ENCODE results near the gene GFPT2.
"Not testable (repeated sequence)": the region's sequence is repeated elsewhere in the genome, so short reads cannot be mapped to it uniquely, and the experiment has no call there.

GFPT2 gene

GRCh38 chr5:180304431-180305375 lies 48.4 kb downstream of the GFPT2 start:
- DNase-seq (ENCODE audit: low read depth in 3 of 3): no peak

- no peak for DNase-seq (ENCODE audit: low read depth in 3 of 3)
Observed at GRCh38 chr5:180304016-180304292, 49.2 kb downstream of the GFPT2 start.

- no peak for DNase-seq (ENCODE audit: low read depth in 3 of 3)
Observed at GRCh38 chr5:180303226-180304015, 49.7 kb downstream of the GFPT2 start.

DNA sequence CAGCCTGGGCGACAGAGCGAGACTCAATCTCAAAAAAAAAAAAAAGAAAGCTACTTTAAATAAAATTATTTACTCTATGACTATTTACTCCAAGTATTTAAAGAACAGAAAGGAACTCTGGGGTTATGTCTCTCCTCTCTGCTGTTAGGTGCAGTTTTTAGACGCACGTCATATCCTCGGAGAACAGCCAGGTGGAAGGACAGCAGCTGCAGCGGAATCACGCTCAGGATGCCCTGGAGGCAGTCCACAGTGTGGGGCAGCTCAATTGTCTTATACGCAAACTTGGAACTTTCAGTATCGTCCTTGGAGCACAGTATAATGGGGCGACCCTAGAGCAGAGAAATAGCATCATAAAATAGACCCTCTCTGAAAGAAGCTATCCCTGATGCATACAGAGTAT lies 50.9 kb downstream of the GFPT2 start:
- no peak for DNase-seq (ENCODE audit: low read depth in 3 of 3)

DNA sequence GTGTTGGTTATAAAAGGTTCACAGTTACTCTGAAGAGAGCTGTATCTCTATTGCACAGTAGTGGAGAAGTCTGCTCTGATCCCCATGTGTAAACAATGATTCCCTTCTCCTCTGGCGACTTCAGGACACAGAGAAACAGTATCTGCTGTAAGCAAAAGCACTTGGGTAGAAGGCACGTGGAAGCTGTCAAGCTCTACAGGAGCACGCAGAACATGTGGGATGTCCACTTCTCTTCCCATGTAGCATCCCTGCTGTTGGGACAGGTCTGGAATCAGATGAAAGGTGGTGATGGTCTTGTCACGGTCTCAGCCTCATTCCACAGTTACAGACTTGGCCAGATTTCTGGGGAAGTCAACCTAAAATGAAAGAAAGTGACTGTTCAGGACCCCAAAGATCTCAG lies 51.9 kb downstream of the GFPT2 start:
- DNase-seq (ENCODE audit: low read depth in 3 of 3): no peak

GRCh38 chr5:180299526-180299925 lies 53.6 kb downstream of the GFPT2 start:
- DNase-seq (ENCODE audit: low read depth in 3 of 3): no peak

GRCh38 chr5:180299014-180299413 lies 54.1 kb downstream of the GFPT2 start:
- not testable (repeated sequence) for DNase-seq (ENCODE audit: low read depth in 3 of 3)

- no peak for DNase-seq (ENCODE audit: low read depth in 3 of 3)
Observed at GRCh38 chr5:180297587-180298282, 55.4 kb downstream of the GFPT2 start.

GRCh38 chr5:180296771-180297170 lies 56.4 kb downstream of the GFPT2 start:
- no peak for DNase-seq (ENCODE audit: low read depth in 3 of 3)

DNA sequence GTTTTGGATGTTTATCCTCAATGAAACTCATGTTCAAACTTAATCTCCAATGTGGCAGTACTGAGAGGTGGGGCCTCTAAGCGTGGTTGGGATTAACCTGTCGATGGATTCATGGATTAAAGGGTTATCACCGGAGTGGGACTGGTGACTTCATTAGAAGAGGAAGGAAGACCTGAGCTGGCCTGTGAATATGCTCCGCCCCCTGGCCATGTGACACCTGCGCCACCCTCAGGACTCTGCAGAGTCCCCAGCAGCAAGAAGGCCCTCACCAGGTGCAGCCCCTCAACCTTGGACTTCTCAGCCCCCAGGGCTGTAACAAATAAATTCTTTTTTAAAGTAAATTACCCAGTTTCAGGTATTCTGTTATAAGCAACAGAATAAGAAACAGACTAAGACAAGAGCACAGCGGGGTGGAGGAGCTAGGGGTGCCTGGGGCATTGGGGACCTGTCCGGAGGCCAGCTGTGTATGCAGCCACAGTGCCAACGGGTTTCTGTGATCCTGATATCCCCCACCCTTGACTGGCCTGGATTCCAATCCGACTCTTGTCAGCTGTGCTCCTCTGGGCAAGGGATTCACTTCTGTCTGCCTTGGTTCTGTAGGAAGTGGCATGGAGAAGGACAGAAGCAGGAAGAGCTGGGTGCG lies 58.1 kb downstream of the GFPT2 start:
- no peak for DNase-seq (ENCODE audit: low read depth in 3 of 3)

DNA sequence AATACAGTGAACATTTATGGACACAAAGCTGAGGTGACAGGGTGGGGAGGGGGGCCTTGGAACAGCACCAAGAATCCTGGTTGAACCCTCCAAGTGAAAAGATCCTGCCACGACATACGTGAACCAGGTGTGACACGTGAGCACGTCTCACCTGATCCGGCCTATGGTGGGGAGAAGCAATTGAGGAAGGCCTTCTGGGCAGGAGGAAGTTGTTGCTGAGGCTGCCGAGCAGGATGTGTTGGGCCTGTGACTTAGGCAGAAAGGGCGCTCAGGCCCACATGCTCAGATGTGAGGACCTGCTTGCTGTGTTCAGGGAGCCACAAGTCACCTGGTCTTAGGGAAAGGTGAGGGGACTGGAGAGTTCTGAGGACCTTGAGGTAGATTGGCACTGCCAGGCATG lies 58.7 kb downstream of the GFPT2 start:
- DNase-seq (ENCODE audit: low read depth in 3 of 3): no peak

DNA sequence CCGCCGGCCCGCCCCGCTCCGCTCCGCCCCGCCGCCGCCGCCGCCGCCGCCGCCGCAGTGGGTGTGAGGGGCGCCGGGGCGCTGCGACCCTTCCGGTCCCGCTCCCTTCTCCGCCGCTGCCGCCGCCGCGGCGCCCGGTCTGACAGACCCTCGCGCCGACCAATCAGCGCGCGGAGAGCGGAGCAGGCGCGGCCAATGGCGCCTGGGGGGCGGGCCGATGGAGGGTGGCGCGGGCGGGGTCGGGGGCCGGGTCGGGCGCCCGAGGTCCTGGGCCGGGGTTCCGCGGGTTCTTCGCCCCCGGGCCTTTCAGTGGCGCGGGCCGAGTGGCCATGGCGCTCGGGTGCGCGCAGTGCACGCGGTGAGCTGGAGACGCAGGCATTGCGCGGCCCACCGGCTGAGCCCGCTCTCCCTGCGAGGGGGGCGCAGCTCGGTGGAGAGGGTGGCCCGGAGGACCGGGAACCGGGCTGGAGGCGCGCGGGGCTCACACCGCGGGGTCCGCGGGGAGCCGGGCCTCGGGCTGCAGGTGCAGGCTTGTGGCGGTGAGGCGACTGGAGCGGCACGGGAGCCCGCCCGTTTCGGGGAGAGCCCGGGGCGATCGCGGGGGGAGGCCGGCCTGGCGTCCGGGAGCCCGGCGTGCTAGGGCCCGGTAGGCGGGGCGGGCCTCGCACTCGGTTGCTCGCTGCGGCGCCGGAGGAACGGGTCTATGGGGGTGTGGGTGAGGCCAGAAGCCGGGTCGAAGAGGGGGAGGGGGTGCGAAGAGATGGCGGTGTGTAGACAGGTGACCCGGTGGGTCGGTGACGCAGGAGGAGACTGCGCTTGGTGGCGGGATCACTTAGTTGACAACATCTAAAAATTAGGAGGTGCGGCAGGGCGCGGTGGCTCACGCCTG lies 60.9 kb downstream of the GFPT2 start, which contains the start of gene MAPK9:
Gene MAPK9 (minus strand): TSS at position 141 of the 889 bp plus-strand sequence. CDS start 11,522 bp downstream, outside the sequence.
- peak; percentile 70 to 83 (median 74) for DNase-seq (ENCODE audit: low read depth in 3 of 3)

GRCh38 chr5:180291234-180291940 lies 61.7 kb downstream of the GFPT2 start:
- peak in 1 of 3 experiments; percentile 26 for DNase-seq (ENCODE audit: low read depth in 3 of 3)

- DNase-seq (ENCODE audit: low read depth in 3 of 3): no peak
Observed at GRCh38 chr5:180290568-180291233, 62.4 kb downstream of the GFPT2 start.

DNA sequence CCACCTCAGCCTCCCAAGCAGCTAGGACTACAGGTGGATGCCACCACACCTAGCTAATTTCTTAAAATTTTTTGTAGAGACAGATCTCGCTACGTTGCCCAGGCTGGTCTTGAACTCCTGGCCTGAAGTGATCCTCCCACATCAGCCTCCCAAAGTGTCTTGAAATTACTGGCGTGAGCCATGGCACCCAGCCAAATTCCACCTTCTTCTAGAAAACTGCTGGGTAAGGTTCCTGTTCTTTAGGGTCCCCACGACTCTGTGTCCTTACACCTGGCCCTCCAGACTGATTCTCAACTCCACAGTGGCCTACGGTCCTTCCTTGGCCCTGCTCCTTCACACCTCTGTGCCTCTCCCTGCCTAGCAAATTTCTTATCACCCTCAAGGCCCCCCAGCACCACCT lies 63.2 kb downstream of the GFPT2 start:
- no peak for DNase-seq (ENCODE audit: low read depth in 3 of 3)

- DNase-seq (ENCODE audit: low read depth in 3 of 3): no peak
Observed at GRCh38 chr5:180289433-180289832, 63.7 kb downstream of the GFPT2 start.

DNA sequence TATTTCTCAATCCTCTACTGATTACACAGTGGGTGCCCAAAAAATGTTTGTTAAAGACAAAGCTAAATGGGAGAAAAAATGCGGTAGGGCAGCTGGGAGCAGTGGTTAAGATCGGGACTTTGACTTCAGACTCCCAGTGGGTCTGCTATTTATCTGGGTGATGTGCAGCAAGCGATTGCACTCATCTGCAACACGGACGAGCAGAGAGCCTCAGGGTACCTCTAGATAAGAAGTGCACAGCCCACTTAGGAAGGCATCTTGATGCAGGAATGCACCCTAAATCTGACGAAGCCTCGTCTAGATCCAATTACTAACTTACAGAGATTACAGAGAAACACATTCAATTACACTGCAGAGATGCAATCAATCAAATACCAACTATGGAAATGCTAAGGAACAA lies 65.3 kb downstream of the GFPT2 start:
- DNase-seq (ENCODE audit: low read depth in 3 of 3): no peak

- no peak for DNase-seq (ENCODE audit: low read depth in 3 of 3)
Observed at GRCh38 chr5:180287404-180287803, 65.7 kb downstream of the GFPT2 start.

GRCh38 chr5:180284149-180284548 lies 69.0 kb downstream of the GFPT2 start:
- DNase-seq (ENCODE audit: low read depth in 3 of 3): no peak

Measured in stimulated activated CD4-positive, alpha-beta T cell treated with anti-CD3 and anti-CD28 coated beads, TNF-alpha, amount 100 ng/mL, for 4 hours (primary cell).